ENCODE results near the gene PNKD. TPM values are rescaled to one million over a fixed set of nuclear protein-coding genes. Genes with fewer than 3 reads are reported as not detected.

PNKD gene
- total and polyA plus RNA-seq, 2 of the 8 experiments (the other 6 are each of a cell fraction or from before 2014, with no cell fraction given): 43.9 to 65.4 TPM

DNA sequence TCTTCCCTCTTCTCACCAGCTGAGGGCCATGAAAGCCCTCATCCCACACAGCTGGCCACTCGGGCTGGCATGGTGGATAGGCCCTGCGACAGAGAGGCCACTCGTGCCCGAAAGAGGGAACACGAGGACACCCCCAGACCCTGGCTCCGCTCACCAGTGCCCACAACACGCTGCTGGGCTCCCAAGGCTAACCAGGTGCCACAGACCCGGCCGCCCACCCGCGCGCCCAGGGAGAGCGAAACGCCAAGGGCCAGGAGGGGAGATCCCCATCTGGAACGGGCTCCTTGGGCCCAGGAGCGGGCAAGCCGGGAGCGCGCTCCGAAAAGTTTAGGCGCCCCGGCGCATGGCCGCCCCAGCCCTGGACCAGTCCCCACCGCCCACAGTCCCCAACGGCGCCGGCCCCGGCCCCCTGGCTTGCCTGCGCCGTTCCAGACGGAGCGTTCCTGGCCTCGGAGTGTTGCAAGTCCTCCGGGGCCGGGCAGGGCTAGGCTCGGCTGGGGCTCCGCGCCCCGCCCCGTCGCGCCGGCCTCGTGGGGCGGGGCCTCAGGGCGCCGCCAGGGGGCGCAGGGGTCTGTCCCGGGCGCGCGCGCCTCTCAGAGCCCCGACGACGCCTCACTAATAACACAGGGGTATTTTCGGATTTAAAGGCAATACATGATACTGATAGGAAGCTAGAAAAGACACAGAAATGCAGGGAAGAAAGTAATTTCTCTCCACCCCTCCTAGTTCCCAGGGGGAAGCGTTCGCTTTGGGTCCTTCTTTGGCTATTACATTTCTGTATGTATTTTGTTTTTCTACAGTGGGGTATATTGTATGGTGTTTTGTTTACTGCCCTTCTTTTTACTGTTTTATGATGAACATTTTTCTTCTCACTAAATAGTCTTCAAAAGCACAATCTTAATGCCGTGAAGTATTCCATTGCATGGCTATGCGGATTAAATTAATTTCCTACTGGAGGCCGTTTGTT, 22.0 kb downstream of the PNKD start, which contains the start of gene TMBIM1 (continued):
- TF ChIP-seq POLR2AphosphoS5 (IDR thresholded peaks at IDR 0.05; ENCODE audit: low read depth, low read length) (0 out of 2 replicates have a peak, but pooled peaks have one; percentile 21), E2F6 (IDR thresholded peaks at IDR 0.05) (0 out of 2 replicates have a peak, but pooled peaks have one; percentile 11), CBX5 (IDR thresholded peaks at IDR 0.05; ENCODE audit: low read depth, low read length) (no peak), RBBP5 (IDR thresholded peaks at IDR 0.05; ENCODE audit: borderline replicate concordance, low read depth, low read length) (peak; percentile 35; the same call in 1 of the 2 replicates), TAF1 (IDR thresholded peaks at IDR 0.05; ENCODE audit: low read depth, low read length) (0 out of 2 replicates have a peak, but pooled peaks have one; percentile 19), TAF7 (optimal IDR thresholded peaks at IDR 0.05; ENCODE audit: borderline replicate concordance, low read depth, low read length) (peak; percentile 32), SP2 (IDR thresholded peaks at IDR 0.05; ENCODE audit: low read length) (no peak), TEAD4 (IDR thresholded peaks at IDR 0.05; ENCODE audit: low read depth, low read length) (no peak), YY1 (IDR thresholded peaks at IDR 0.05; ENCODE audit: low read depth, low read length) (0 out of 2 replicates have a peak, but pooled peaks have one; percentile 47), KDM4A (IDR thresholded peaks at IDR 0.05; ENCODE audit: low read depth, low read length, severe bottlenecking) (peak; percentile 82), PHF8 (conservative IDR thresholded peaks at IDR 0.05; ENCODE audit: low read depth, low read length) (peak; percentile 56; the same call in 1 of the 2 replicates), CTBP2 (IDR thresholded peaks at IDR 0.05; ENCODE audit: borderline replicate concordance, insufficient read depth, insufficient read length, low read length) (peak; percentile 28), BACH1 (IDR thresholded peaks at IDR 0.05; ENCODE audit: low read length) (no peak), JUND (IDR thresholded peaks at IDR 0.05; ENCODE audit: low read length) (no peak)
- TF ChIP-seq, protein P1, sequence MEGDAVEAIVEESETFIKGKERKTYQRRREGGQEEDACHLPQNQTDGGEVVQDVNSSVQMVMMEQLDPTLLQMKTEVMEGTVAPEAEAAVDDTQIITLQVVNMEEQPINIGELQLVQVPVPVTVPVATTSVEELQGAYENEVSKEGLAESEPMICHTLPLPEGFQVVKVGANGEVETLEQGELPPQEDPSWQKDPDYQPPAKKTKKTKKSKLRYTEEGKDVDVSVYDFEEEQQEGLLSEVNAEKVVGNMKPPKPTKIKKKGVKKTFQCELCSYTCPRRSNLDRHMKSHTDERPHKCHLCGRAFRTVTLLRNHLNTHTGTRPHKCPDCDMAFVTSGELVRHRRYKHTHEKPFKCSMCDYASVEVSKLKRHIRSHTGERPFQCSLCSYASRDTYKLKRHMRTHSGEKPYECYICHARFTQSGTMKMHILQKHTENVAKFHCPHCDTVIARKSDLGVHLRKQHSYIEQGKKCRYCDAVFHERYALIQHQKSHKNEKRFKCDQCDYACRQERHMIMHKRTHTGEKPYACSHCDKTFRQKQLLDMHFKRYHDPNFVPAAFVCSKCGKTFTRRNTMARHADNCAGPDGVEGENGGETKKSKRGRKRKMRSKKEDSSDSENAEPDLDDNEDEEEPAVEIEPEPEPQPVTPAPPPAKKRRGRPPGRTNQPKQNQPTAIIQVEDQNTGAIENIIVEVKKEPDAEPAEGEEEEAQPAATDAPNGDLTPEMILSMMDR (IDR thresholded peaks at IDR 0.05; ENCODE audit: control extremely low read depth in 1 of 3, insufficient read depth in 1 of 3, low read depth in 1 of 3, low read length in 3 of 3): peak; percentile 64 to 87 (median 73)
- TF ChIP-seq, protein P2, sequence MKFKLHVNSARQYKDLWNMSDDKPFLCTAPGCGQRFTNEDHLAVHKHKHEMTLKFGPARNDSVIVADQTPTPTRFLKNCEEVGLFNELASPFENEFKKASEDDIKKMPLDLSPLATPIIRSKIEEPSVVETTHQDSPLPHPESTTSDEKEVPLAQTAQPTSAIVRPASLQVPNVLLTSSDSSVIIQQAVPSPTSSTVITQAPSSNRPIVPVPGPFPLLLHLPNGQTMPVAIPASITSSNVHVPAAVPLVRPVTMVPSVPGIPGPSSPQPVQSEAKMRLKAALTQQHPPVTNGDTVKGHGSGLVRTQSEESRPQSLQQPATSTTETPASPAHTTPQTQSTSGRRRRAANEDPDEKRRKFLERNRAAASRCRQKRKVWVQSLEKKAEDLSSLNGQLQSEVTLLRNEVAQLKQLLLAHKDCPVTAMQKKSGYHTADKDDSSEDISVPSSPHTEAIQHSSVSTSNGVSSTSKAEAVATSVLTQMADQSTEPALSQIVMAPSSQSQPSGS (IDR thresholded peaks at IDR 0.05; ENCODE audit: low read length): no peak
